NCI-H774 (cell line): Measurements from ENCODE around the gene THOC3.
"Not testable (repeated sequence)": the region's sequence is repeated elsewhere in the genome, so short reads cannot be mapped to it uniquely, and the experiment has no call there.

ENCODE experiments used
- DNase-seq: peaks from one replicate; lab custom pipeline; 2025; lab: John Stamatoyannopoulos, UW

Gene THOC3

GRCh38 chr5:175940632-175941031 lies 27.5 kb downstream of the THOC3 start:
- DNase-seq, result not testable (repeated sequence)

DNA sequence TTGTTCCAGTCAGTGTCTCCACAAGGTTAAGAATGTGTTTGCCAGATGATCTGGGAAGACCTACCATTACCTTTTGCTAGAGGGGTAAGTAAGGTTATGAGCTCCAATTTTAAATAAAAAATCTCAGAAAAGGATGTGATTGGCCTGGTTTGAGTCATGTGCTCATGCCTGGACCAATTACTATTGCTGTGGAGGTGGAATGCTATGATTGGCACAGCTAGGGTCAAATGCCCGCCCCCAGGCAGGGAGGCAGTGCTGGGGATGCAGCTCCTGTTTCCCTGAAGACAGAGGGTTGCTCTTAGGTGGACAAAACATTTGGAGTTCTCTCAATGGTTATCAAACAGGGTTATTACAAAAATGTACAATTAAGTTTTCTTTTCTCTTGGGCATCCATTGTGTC lies 29.6 kb downstream of the THOC3 start:
- not testable (repeated sequence) for DNase-seq

DNA sequence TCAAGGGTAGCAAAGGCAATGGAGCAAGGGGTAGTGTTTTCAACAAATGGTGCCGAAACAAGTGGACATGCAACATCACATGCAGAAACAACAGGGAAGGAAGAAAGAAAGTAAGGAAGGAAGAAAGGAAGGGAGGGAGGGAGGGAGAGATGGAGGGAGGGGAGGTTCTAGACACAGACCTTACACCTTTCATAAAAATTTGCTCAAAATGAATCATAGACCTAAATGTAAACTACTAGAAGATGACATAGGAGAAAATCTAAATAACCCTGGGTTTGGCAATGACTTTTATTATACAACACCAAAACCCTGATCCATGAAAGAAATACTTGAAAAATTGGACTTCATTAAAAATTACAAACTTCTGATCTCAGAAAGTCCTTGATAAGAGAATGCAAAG lies 39.4 kb downstream of the THOC3 start:
- not testable (repeated sequence) for DNase-seq

DNA sequence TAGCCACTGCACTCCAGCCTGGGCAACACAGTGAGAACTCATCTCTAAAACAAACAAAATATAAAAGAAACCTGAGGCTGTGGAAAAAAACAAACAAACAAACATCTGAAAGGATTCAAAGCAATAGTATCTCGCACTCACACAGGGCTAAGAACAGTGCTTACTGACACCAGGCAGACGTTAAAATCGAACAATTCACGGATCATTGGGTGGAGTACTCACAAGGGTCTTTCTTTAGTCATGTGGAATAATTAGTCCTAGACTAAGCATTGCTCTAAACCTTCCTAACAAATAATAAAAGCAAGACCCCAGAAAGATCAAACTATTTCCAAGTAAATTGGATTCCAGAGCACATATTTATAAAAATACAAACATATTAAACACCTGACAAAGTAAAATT lies 43.0 kb downstream of the THOC3 start:
- not testable (repeated sequence) for DNase-seq

GRCh38 chr5:175922192-175922885 lies 45.8 kb downstream of the THOC3 start:
- no peak for DNase-seq

DNA sequence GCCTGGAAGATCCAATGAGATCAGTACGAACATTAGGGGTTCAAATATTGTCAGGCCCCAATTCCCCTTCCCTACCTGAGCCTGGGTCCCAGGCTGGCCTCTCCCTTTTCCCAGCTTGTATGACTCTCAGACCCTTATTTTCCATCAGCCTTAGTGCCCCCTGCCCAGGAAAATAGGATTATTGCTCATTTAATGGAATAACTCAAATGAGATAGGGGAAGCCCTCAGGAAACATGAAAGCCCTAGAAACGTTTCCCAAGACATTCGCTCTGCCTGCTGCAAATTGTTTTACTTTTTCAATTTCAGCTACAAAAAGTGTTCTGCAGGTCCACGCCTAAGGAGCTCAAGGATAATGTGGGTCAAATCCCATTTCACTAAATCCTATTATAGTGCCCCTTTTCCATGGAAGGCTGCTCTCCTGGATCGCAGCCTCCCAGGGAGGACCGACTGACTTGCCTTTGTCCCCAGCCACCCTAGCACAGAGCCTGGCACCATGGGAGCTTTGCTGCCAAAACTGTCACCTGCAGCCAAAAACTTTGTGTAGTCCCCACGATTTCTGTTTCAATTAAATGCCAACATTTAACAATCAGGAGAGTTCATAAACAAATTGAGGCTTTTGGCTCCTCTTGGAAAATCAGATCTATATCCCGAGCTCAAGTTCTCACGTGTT lies 46.9 kb downstream of the THOC3 start:
- DNase-seq, result no peak

GRCh38 chr5:175920231-175920811 lies 47.8 kb downstream of the THOC3 start:
- DNase-seq, result no peak

GRCh38 chr5:175915066-175916037 lies 52.8 kb downstream of the THOC3 start:
- not testable (repeated sequence) for DNase-seq

- not testable (repeated sequence) for DNase-seq
These were observed 54.1 kb downstream of the THOC3 start for GRCh38 chr5:175913835-175914672.

DNA sequence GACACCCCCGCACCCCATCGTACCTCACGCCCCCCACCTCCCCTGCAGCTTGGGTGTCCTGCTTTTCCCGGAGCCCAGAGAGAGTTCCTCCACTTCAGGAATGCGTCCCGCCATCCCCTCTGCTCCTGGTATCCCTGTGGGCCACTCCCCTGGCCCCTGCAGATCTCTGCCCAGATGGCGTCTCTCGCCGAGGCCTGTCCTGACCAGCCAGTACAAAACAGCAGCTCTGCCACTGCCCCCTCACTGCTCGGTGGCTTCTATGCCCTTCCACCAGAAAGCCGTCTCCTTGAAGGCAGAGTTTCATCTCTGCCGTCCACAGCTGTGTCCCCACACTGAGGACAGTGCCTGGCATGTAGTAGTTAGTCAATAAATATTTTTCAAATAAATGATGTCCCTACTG lies 58.0 kb downstream of the THOC3 start:
- DNase-seq, result not testable (repeated sequence)
